ENCODE measurements around the gene CREBL2. TPM values are rescaled to one million over a fixed set of nuclear protein-coding genes. Genes with fewer than 3 reads are reported as not detected.

Gene CREBL2
- total RNA-seq, 1 experiment from 2014 or later, result 18.3 TPM

- peaks cover 5% of the 10 kb centered on the region for H3K79me1 ChIP-seq (ENCODE audit: insufficient read depth, low read depth, low read length, poor library complexity, severe bottlenecking)
- no peak overlapping the region for H2BK12ac ChIP-seq (ENCODE audit: insufficient read length, low read depth, low read length)
- no peak overlapping the region for H3K14ac ChIP-seq (ENCODE audit: insufficient read depth, low read length)
- Mint-ChIP-seq H3K9me3 (no peaks in the 10 kb centered on the region), H3K27me3 (ENCODE audit: low read depth) (peaks cover 11% of the 10 kb centered on the region), H3K27ac (peak overlapping the region in 1 of 3 experiments; percentile 85; a peak in 1 of 7 replicates), H3K4me3 (no peak overlapping the region), H3K4me1 (peaks cover 47 to 51% of the 10 kb centered on the region in 2 experiments), H3K36me3 (ENCODE audit: insufficient read depth in 1 of 3, low read depth in 3 of 3) (peaks cover 12 to 14% (median 13%) of the 10 kb centered on the region in 3 experiments)
- no peak for TF ChIP-seq CTCF (conservative IDR thresholded peaks at IDR 0.05)
- no peak overlapping the region for H2AFZ ChIP-seq (ENCODE audit: low read length)
- H3K18ac ChIP-seq (ENCODE audit: insufficient read length, low read depth, low read length), result no peak overlapping the region
- H4K5ac ChIP-seq (ENCODE audit: insufficient read length, low read depth, low read length), result no peak overlapping the region
- no peak overlapping the region for H3K4me2 ChIP-seq (ENCODE audit: insufficient read depth, insufficient read length, low read length)
- H3K23ac ChIP-seq (ENCODE audit: insufficient read length, low read depth, low read length), result no peak overlapping the region
- H2AK5ac ChIP-seq (ENCODE audit: insufficient read length, low read length), result no peak overlapping the region
- peak overlapping the region; percentile 53 for H4K91ac ChIP-seq (ENCODE audit: insufficient read length, low read depth, low read length)
- no peaks in the 10 kb centered on the region for H3K23me2 ChIP-seq (ENCODE audit: insufficient read length, low read depth, low read length, poor library complexity, severe bottlenecking)
- peaks cover 2% of the 10 kb centered on the region; the same call in 1 of the 2 replicates for H3K4me1 ChIP-seq (ENCODE audit: insufficient read depth, low read length)
- H3K27ac ChIP-seq (ENCODE audit: insufficient read length, low read depth, low read length), result no peak overlapping the region
- H3K9me3 ChIP-seq (ENCODE audit: control insufficient read depth, low read depth, low read length), result no peaks in the 10 kb centered on the region
- peaks cover 2% of the 10 kb centered on the region; the same call in 1 of the 2 replicates for H3K79me2 ChIP-seq (ENCODE audit: insufficient read depth, low read length)
- no peak overlapping the region for H3K56ac ChIP-seq (ENCODE audit: insufficient read length, low read depth, low read length)
- H4K20me1 ChIP-seq (ENCODE audit: control insufficient read depth, insufficient read depth, insufficient read length), result no peaks in the 10 kb centered on the region
- WGBS (ENCODE audit: extremely low coverage, insufficient read length, low lambda C conversion rate), result no CpG with 5 or more reads among the region's 3 CpGs
- DNase-seq, result no peak
- H3T11ph ChIP-seq (ENCODE audit: low read length), result no peak overlapping the region
- no peak overlapping the region for H2BK15ac ChIP-seq (ENCODE audit: low read depth, low read length)
- H2BK20ac ChIP-seq (ENCODE audit: low read depth, low read length, poor library complexity, severe bottlenecking), result no peak overlapping the region
- H2BK120ac ChIP-seq (ENCODE audit: low read depth, low read length, poor library complexity, severe bottlenecking), result no peak overlapping the region
- no peak overlapping the region for H4K8ac ChIP-seq (replicated peaks; ENCODE audit: insufficient read length, low read depth, low read length)
- H3K27me3 ChIP-seq (ENCODE audit: insufficient read depth, low read length), result peaks cover 20% of the 10 kb centered on the region; the same call in 1 of the 2 replicates
- H3K4ac ChIP-seq (ENCODE audit: low read depth, low read length), result no peak overlapping the region
- no peak overlapping the region for H2BK5ac ChIP-seq (ENCODE audit: insufficient read length, low read length)
- peak overlapping the region; percentile 29 for H3K9ac ChIP-seq (ENCODE audit: extremely low read depth, insufficient read length, low read length)
These were observed 61.6 kb downstream of the CREBL2 start for GRCh38 chr12:12673296-12673695.
